ENCODE measurements around the gene GFI1B.
"Not testable (repeated sequence)": the region's sequence is repeated elsewhere in the genome, so short reads cannot be mapped to it uniquely, and the experiment has no call there.

GFI1B gene

DNA sequence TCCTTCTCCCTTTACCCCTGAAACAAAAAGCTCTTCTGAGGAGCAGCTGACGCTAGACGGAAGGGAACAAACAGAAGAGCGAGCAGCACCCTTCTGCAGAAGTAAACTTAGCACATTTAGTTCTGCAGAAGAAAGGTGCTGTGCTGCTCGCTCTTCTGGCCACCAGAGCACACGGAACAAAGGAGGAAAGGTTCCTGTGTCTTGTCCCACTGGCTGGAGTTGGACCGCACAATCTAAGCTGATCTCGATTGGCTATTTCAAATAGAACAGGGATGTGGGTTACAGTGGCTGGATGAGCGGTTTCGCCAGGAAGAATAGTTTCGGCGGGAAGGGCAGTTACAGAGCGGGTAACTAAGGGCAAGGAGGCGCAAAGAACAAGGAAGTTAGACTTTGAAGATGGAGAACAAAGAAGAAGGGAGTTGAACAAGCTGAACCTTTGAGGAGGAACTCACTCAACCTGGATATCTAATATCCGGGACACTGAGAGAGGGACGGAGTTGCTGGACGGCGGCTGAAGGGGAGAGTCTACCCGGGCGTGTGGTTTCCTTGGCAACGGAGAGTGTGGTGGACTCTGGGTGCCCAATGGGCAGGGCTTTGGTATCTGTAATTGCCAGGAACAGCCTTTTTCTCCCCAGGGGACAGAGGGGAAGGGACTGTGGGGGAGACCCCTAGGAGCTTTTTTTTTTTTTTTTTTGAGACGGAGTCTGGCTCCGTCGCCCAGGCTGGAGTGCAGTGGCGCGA lies 59.5 kb downstream of the GFI1B start:
- no peak for DNase-seq (ENCODE audit: low read depth, low spot score)
- no peak overlapping the region for H3K4me3 ChIP-seq (ENCODE audit: low read length)

DNA sequence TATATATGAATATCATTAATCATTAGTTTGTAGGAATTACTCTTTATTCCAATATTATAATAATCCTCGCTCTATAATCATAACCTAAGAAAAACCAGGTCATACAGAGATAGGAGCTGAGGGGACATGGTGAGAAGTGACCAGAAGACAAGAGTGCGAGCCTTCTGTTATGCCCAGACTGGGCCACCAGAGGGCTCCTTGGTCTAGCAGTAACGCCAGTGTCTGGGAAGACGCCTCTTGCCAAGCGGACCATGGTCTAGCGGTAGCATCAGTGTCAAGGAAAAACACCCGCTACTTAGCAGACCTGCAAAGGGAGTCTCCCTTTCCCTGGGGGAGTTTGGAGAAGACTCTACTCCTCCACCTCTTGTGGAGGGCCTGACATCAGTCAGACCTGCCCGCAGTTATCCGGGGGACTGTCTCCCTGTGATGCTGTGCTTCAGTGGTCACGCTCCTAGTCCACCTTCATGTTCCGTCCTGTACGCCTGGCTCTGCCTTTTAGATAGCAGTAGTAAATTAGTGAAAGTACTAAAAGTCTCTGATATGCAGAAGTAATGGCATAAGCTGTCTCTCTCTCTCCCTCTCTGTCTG lies 62.5 kb downstream of the GFI1B start:
- H3K4me3 ChIP-seq (ENCODE audit: low read length); DNase-seq (ENCODE audit: low read depth, low spot score): not testable (repeated sequence)
